Body of pancreas (tissue), 4 donors: ENCODE results near the gene RASD2.

ENCODE experiments used
- POLR2A ChIP-seq, 3 donors: fragments of 450-650 bp; IDR thresholded peaks; one replicate each; pipeline ENCODE4 v1.6.1; 2016; ENCODE audit warnings: antibody characterized with exemption in 3 of 3, mild to moderate bottlenecking in 2 of 3
- TF ChIP-seq, protein P1 (sequence below), 7 experiments: fragments of 450-650 bp in 4 of 7; fragments of 200-600 bp in 3 of 7; sonication (generic) in 3 of 7; IDR thresholded peaks; one replicate each; pipeline ENCODE4 v1.5.1; 2016 to 2019; ENCODE audit warnings: antibody characterized with exemption in 7 of 7

GRCh38 chr22:35509451-35509850 is 31.2 kb upstream of the RASD2 start:
- TF ChIP-seq, protein P1, sequence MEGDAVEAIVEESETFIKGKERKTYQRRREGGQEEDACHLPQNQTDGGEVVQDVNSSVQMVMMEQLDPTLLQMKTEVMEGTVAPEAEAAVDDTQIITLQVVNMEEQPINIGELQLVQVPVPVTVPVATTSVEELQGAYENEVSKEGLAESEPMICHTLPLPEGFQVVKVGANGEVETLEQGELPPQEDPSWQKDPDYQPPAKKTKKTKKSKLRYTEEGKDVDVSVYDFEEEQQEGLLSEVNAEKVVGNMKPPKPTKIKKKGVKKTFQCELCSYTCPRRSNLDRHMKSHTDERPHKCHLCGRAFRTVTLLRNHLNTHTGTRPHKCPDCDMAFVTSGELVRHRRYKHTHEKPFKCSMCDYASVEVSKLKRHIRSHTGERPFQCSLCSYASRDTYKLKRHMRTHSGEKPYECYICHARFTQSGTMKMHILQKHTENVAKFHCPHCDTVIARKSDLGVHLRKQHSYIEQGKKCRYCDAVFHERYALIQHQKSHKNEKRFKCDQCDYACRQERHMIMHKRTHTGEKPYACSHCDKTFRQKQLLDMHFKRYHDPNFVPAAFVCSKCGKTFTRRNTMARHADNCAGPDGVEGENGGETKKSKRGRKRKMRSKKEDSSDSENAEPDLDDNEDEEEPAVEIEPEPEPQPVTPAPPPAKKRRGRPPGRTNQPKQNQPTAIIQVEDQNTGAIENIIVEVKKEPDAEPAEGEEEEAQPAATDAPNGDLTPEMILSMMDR (IDR thresholded peaks at IDR 0.05) = no peak
- no peak for TF ChIP-seq POLR2A (IDR thresholded peaks at IDR 0.05)
